Left lobe of liver (tissue), 2 donors: ENCODE data around the gene NEDD8. TPM values are rescaled to one million over a fixed set of nuclear protein-coding genes. Genes with fewer than 3 reads are reported as not detected.

ENCODE experiments used
- ATAC-seq: fragments of 200-7000 bp; cut with Tn5 transposase; one replicate; pipeline ENCODE4 v1.9.1; 2020; ENCODE audit warnings: mild to moderate bottlenecking, moderate library complexity
- DNase-seq: peaks from one replicate; pipeline ENCODE4 v3.0.0-alpha.2; 2020; ENCODE audit warnings: low spot score
- total RNA-seq: library from RNA; stranded (reverse); gene quantifications from one replicate; pipeline ENCODE4 v1.2.1, GENCODE V29; 2021
- donor health status: DM: no; HTN: no; CAD: no; lungs with moderate emphysema.
- donor health status: DM: no; HTN: yes; CAD: no.

NEDD8 gene
- total RNA-seq, 1 donor from 2014 or later, result 66.7 TPM

DNA sequence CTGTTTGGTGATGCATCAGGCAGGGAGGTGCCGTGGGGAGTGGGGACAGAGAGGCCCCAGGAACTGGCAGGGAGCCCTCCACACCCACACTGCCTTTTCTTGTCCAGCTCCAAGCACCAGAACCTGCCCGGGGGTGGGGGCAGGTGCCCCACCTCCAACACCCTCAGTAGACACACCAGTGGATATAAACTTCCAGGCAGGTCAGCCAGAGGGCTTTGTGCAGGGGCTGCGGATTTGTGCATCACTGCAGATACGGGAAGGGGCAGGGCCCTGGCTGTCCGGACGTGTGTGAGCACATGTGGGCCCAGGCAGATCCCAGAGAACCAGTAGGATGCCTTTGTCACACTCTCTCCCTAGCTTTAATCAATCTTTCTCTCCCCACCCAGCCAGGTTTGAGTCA, 32.1 kb upstream of the NEDD8 start:
- no peak for DNase-seq
- no peak for ATAC-seq

DNA sequence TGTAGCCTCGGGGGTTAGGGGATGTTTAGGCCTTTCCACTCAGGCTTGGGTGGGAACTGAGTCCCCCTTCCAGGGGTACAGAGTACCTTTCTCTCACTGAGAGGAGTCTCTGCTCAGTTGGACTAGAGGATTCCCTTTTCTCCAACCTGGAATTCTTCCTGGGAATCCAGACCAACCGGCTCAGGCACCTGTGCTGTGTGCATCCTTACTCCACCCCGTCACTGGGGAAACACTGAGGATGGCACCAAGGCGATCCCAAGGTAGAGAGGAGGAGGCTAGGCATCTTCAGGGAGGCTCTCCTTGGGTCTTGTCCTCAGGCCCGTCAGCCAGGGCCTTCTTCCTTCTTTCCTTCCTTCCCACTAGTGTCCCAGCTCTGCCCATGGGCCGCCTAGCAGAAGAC, 31.7 kb upstream of the NEDD8 start:
- DNase-seq (no peak), ATAC-seq (no peak)

DNA sequence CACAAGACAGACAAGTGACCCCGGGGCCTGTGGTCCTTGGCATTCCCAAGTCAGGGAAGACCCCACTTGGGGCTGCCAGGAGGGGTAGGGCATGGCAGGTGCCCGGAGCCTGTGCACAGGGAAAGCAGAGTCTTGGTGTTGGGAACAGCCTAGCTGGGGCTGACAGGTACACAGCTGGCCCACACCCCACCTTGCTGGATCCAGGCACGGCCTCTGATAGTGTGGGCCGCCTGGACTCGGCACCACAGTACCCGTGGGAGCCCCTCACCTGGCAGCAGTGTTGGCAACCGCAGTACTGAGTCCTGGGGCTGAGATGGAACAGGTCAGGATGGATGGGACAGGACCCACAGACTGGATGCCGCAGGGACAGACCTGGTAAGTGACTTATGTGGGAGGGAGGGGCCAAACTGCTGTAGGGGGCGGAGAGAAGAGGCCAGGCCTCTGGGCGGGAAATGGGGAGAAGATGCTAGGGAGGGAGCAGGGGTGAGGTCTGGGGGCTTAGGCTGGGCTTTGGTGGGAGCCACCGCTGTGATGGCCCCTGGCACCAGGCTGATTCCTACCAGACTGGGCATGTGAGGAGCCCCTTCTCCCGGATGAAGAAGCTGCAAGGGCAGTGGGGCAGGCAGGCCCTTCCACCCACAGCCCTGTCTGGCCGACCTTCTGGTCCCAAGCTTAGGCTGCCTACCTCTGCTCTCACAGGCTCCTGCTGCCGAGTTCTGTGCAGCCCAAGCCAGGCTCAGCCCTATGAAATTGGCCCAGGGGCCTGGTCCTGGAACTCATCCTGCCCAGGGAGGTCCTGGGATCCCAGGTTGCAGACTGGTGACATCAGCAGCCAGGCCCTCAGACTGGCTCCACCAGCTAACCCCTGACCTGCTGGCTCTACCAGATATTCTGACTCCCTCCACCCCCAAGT, 30.9 kb upstream of the NEDD8 start, which contains the start of gene TGM1:
TSS of gene TGM1 (minus strand) at position 357 of the 913 bp plus-strand sequence. CDS start 825 bp downstream, outside the sequence.
- ATAC-seq, result no peak
- no peak for DNase-seq

DNA sequence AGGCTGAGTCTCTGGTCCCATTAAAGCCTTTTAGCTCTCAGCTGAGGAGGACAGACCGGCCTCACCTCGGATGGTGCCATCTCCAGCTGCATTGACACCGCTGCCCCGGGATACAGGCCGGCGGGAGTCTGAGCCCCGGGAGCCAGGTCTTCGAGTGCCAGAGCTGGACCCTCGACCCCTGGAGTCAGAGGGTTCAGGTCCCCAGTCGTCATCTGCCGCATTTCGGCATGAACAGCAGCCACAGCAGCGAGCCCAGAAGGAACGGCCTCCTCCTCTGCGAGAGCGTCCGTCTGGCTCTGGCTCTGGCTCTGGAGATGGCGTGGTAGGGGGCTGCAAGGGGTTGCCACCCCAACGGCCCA, 29.8 kb upstream of the NEDD8 start:
- no peak for ATAC-seq
- no peak for DNase-seq

DNA sequence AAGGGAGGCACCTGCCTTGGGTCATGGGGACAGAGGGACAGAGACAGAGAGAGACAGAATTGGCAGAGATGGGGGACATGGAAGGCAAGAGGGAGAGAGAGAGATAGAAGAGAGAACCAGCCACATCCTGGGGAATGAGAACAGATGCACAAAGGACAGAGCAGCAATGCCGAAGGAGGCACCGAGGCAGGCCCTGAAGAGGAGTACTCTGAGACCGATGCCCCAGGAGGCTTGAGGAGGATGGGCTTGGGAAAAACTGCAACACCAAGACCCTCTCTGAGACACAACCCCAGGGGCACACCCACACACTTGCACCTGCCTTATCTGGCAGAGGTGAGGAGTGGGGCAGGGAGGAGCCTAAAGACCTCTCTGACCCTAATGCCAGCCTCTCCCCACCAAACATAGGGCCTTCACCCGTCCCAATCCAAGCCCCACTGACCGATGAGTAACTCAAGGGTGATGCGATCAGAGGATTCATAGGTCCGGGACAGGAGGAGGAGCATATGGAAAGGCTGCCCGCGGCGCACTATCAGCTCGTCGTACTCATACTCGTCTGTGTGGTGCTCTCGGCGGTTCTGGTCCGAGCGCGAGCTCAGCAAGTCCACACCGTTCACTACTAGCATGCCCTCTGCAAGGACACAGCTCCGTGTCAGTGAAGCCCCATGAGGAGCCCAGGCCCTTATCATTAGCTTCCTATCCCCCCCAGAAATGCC, 29.2 kb upstream of the NEDD8 start:
- ATAC-seq (no peak), DNase-seq (no peak)

DNA sequence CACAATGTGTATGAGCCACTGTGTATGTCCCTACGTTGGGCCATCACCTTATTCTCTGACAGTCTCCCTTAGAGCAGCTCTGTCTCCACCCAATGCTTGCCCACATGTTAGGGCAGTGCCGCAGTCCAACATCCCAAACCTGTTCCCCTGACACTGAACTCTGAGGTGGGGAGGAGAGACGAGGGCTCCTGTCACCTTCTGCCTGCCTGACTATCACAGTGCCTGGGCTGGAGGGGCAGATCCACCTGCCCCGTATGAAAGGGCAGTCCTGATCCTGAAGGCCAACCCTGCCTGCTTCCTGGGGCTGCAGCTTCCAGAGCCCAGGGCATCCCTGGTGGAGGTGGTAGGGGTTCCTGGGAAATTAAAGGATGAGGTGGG, 28.6 kb upstream of the NEDD8 start:
- no peak for DNase-seq
- ATAC-seq, result no peak

DNA sequence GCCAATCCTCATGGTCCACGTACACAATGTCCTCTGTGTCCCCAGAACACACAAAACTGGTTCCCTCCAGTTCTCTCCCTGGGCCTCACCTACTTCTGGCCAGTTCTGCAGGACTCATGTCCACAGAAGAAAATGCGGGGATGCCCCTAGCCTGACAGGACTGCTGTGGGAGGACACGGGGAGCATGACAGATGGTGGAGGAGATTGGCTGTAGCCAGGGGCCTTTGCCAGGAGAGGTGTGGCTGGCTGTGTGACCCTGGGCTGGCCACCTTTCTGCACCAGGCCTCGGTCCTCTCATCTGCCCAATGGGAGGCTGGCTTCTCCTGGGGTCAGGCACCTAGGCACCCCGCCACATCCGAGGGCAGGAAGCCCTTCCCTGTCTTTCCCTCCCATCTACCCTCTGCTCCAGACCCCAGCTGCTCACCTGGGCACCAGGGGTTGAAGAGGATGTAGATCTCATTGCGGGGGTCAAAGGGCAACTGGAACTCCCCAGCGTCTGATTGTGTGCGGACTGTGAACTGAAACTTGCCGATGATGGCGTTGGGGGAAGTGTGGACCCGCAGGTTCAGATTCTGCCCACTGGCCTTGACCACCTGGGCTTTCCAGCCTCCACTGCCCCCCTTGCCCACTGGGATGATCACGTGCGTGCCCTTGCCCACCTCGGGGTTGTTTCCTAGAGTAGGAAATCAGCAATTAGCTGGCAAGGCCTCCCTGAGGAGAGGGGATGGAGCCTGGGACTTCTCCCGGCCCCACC, 28.0 kb upstream of the NEDD8 start:
- ATAC-seq, result no peak
- DNase-seq, result no peak

DNA sequence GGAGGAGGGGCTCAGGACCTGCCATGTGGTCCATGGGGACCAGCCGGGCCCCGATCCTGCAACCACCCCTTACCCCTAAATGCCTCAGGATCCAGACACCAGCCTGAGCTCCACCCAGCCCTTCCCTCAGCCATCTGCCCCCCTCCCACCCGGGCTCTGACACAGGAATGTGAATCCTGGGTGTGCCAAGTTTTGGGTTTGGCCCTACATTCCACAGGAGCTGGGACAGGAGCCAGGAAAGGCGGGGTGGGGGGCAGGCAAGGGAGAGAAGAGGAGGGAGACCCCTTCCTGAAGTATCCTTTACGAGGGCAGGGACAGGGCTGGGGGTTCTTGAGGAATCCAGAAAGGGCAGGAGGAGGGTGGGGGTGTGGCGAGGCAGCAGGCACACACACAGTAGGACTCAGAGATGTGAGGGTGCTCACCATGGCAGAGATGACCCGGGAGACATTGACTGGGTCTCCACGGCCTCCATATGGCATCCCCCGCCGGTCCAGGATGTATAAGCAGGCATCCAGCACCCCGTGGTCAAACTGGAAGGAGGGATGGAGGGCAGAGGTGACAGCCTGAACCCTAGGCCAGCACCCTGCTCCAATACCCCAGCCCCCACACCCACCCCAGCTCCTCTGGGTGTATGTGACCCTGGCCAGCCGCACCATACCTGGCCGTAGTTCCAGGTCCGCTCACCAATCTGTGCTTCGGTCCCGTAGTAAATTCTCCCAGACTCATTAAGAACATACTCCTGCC, 27.3 kb upstream of the NEDD8 start:
- no peak for ATAC-seq
- DNase-seq, result no peak

DNA sequence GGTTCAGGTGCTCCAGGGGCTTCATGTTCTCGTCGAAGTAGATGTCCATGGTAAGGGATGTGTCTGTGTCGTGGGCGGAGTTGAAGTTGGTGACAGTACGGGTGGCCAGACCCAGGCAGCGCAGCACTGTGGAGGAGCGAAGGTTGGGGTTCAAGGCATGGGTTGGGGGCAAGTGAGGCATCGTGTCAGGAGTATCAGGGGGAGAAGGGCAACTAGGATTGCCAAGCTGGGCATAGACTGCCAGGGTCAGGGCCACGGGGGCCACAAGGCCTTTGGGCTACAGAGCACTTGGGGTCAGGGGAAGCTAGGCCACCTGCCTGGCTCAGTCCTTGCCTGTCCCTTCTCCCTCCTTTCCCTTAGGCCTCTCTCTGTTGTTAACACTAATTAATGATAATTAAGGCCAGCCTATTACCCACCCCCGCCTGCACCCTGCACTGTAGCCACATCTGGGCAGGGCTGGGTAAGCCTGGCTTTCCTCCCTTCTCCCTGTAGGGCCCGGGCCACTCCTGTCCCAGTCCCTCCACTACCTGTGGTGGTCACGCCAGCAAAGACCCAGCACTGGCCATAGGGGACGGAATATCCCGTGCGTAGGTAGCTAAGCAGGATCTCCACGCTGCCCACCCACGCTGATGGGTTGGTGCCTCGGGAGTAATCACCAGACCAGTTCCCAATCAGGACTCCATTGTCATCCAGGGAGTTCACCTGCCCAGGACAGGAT, 26.5 kb upstream of the NEDD8 start:
- DNase-seq, result no peak
- no peak for ATAC-seq

DNA sequence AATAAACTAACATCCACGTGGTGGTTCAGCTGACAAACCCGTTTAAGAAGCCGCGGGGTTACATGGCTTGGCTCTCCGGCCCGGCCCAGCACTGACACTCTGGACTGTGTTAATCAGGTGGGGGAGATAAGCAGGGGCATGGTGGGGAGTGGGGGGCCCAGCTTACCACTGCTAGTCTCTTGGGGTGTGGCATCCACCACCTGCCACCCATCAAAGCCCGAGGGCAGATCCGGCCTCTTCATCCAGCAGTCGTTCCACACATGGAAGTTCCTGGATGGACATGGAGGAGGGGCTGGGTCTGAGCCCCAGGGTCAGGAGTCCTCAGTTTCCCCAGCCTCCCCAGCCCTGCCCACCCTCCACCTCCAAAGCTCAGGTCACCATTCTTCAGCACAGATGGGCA, 26.0 kb upstream of the NEDD8 start:
- no peak for DNase-seq

DNA sequence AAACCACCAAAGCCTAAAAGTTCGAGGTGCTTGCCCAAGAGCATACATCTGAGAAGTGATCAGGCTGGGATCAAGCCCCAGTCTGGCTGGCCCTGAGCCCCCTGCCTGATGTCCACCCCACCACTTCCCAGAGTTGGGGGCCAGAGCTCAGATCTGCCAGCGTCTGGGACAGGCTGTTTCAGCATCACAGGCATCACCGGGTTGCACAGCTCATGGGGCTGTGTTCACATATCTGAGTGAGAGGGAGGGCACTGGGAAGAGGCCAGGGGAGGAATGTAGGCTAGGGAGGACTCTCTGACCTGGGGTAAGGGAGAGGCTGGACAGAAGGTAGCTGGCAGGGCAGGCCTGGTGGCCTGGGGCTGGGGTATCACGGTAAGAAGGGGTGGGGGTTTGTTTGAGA, 24.8 kb upstream of the NEDD8 start:
- no peak for ATAC-seq

More for the DNA sequence above, 26.0 kb upstream of the NEDD8 start:
- ATAC-seq, result no peak

DNA sequence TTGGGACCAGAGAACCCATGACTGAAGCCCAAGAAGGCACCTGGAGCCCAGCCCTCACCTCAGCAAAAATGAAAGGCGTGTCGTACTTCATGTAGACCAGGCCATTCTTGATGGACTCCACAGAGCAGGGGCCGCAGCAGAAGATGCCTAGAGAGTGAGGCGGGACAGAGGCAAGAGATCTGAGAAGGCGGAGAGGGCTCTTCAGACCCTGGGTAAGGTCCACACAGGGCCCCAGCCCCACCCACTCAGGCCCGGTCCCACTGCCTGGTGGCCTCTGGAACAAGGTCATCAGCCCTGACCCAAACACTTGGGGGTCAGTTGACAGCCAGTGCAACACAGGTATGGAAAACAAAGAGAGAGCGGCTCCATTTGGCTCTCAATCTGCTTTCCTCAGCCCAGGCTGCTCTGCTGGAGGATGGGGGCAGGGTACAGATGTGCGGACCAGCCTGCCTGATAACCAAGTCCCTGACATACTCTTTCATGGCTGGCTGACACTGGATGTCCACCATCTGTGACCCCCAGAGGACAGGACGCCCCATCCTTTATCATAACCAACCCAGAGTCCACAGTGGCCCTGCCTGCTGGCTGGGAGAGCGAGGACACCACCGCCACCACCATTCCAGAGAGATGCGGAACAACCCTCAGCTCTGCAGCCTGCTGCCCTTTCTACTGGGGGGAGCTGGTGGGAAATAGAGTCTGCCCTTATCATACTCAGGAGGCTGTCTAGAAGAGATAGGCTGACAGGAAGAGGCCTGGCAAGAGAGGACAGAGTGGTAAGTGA, 24.0 kb upstream of the NEDD8 start:
- no peak for ATAC-seq
- DNase-seq, result no peak

More for the DNA sequence above, 24.8 kb upstream of the NEDD8 start:
- DNase-seq, result no peak

DNA sequence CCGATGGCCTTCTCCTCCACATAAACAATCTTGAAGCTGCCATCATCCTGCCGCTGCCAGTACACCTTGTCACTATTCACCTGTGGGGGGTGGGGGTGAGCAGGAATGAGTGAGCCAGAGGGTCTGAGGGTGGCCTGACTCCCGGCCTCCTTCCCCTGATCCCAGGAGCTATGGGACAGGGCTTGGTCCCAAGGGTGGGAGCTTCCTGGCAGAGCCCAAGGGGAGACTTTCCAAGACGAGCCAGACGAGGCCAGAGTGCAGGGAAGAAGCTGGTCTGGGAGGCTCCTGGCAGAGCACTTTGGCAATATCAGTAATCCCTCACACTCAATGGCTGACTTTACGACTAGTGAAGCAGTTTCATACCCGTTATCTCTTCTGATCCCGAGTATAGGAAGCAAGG, 23.3 kb upstream of the NEDD8 start:
- DNase-seq (no peak), ATAC-seq (no peak)

DNA sequence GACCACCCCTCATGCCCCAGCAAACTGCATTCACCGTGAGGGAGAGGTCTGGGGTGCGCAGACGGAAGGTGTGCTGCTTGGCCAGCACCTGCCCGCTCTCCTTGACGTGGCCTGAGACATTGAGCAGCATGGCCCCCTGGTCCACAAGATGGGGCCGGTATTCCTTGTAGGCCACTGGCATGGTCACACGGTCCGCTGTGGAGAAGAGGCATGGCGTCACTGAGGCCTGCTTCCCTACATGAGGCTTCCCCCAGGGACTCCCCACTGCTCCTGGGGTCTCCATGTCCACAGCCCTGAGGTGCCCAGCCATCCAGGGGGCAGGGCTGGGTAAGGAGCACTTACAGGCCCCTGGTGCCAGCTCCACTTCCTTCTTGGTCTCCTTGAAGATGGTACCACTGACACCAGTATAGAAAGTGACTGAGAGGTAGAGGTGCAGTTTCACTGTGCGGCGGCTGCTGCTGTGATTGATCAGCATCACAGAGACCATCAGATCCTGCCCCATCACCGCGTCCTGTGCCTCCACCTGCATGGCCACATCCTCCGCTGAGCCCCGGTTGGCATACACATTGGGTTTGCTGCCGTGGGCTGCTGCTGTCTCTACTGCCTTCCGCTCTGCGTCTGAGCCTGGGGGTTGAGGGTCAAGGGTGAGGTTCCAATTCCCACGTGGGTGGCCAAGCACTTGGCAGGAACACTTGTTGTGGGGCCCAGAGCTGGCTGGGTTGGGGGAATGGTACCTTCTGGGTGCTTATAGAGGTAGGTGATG, 22.6 kb upstream of the NEDD8 start:
- DNase-seq, result no peak
- ATAC-seq, result no peak

DNA sequence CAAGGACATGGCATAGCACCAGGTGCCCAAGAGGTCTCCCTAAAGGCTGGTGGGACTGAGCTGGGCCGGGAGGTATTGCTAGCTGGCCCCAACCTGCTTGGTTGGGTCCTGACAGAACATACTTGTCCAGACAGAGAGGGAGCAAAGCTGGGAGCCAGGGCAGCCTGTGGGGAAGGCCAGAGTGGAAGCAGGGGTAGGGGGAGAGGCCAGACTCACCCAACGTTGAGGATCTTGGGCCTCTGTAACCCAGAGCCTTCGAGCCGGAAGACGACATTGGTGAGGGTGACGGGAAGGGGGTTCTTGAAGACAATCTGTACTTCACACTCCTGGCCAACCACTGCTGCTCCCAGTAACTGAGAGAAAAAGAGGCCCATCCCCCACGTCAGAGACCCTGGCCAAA, 21.8 kb upstream of the NEDD8 start:
- DNase-seq (no peak), ATAC-seq (no peak)

DNA sequence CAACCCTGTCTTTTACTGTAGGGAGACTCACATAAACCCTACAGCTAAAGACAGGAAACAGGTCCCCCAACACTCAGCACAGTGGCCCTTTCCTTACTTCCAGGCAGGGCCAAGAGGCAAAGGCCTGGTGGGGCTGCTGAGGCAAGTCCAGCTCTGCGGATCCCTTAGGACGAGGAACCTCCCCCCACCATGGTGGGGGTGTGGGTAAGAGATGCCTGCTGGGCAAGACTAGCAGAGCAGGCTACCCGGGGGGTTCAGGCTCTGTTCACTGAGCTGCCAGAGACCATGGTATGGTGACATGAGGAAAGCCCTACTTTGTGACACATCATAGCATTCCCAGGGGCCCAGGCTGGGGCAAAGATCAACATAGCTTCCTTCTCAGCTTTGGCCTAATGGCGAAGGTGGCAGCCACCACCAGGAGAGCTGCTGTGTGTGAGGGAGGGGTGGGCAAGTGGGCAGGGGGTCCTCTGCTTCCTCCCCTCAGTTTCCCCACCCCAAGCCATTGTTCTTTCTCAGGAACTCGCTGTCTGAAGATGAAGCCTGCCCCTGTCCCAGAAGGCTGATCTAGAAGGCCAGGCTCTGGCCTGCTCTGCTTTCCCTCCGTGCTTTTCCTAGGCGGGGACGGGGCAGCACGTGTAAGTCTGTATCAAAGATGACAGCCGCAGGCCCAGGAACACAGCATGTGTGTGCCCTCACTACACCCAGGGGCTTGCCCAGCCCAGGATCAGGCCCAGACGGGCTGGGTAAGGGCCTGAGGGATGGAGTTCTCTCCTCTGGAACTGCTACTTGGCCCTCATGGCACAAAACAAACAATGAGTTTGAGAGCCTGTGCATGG, 20.3 kb upstream of the NEDD8 start:
- DNase-seq, result no peak
- no peak for ATAC-seq

DNA sequence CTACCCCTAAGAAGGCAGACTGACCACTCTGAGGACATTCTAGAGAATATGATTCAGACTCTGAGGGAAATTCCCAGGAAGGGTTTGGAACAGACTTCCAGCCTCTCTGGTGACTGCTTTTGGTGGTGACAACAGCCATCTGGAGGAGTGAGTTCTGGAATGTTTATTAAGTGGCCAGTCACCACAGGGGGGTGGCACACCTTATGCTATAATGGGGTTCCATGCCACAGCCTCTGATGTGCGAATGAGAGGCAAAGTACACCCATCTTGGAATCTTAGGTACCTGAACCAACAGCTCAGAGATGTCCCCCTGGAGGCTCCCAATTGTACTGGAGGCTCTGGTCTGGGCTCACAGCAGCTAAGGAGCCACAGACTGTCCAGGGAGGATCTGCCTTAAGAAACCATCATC, 19.7 kb upstream of the NEDD8 start:
- DNase-seq (no peak), ATAC-seq (no peak)

DNA sequence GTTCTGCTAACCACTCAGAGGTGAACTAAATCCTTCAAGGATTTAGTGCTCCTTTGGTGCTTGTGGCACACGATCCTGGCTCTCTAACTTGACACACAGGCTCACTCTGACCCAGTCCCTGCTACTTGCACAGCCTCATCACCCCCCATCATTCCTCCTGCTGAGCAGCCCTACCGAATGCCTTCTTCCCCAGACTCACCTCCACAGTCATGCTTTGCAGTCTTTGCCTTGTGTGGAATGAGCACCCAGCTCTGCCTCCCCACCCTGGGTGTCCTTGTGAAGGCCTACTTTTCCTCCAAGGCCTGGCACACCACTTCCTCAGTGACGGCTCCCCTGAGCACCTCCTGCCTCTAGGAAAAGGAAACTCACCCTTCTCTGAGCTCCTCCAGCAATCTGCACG, 18.2 kb upstream of the NEDD8 start:
- ATAC-seq (no peak), DNase-seq (no peak)
